NB4 (cell line): Measurements from ENCODE around the gene UBE2N.

Experiments
- CTCF ChIP-seq: IDR thresholded peaks from one replicate; pipeline ENCODE4 v1.5.1; 2012; ENCODE audit warnings: low read depth, low read length
- MYC ChIP-seq: IDR thresholded peaks from 2 replicates; pipeline ENCODE4 v1.6.1; 2011; ENCODE audit warnings: low read depth, low read length
- POLR2A ChIP-seq: IDR thresholded peaks from 2 replicates; pipeline ENCODE4 v1.6.1; 2011; ENCODE audit warnings: mild to moderate bottlenecking; ENCODE audit not compliant: insufficient read length; ENCODE audit errors: extremely low read depth
- TF ChIP-seq, protein P1 (sequence below): IDR thresholded peaks from 2 replicates; pipeline ENCODE4 v1.6.1; 2011; ENCODE audit warnings: low read depth, low read length

DNA sequence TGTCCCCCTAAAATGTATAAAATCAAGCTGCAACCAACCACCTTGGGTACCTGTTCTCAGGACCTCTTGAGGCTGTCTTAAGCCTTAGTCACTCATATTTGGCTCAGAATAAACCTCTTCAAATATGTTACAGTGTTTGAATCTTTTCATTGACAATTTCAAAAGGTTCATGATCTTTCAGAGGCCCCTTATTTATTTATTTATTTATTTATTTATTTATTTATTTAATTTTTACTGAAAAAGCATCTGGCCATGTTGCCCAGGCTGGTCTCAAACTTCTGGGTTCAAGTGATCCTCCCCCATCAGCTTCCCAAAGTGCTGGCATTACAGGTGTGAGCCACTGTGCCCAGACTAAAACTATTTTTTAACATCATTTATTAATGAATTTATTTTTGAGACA is 72.2 kb downstream of the UBE2N start:
- TF ChIP-seq CTCF (no peak), POLR2A (no peak), MYC (no peak)
- TF ChIP-seq, protein P1, sequence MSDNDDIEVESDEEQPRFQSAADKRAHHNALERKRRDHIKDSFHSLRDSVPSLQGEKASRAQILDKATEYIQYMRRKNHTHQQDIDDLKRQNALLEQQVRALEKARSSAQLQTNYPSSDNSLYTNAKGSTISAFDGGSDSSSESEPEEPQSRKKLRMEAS = no peak
